Stimulated activated CD8-positive, alpha-beta memory T cell treated with anti-CD3 and anti-CD28 coated beads, Interleukin-15, amount 100 ng/mL, for 4 hours (primary cell): Measurements from ENCODE around the gene RAB11FIP3.
"Not testable (repeated sequence)": the region's sequence is repeated elsewhere in the genome, so short reads cannot be mapped to it uniquely, and the experiment has no call there.

ENCODE experiments used
- DNase-seq, 2 donors: peaks; one replicate each; pipeline ENCODE4 v3.0.0-alpha.2; 2020; ENCODE audit warnings: low read depth in 2 of 2

The RAB11FIP3 gene

GRCh38 chr16:495127-495748 is 69.8 kb downstream of the RAB11FIP3 start:
- DNase-seq: no peak

GRCh38 chr16:496097-496886 is 70.8 kb downstream of the RAB11FIP3 start:
- no peak for DNase-seq

- no peak for DNase-seq
Observed at GRCh38 chr16:497258-497657, 71.8 kb downstream of the RAB11FIP3 start.

GRCh38 chr16:499924-500323 is 74.5 kb downstream of the RAB11FIP3 start:
- DNase-seq: no peak

- no peak for DNase-seq
Observed at GRCh38 chr16:500709-501108, 75.3 kb downstream of the RAB11FIP3 start.

- DNase-seq: no peak
Observed at GRCh38 chr16:502179-502943, 76.9 kb downstream of the RAB11FIP3 start.

GRCh38 chr16:503150-504071 is 78.0 kb downstream of the RAB11FIP3 start:
- no peak for DNase-seq

GRCh38 chr16:505479-506245 is 80.2 kb downstream of the RAB11FIP3 start:
- no peak for DNase-seq

- DNase-seq: no peak
Observed at GRCh38 chr16:506246-506546, 80.7 kb downstream of the RAB11FIP3 start.

- DNase-seq: not testable (repeated sequence)
Observed at GRCh38 chr16:507527-507926, 82.1 kb downstream of the RAB11FIP3 start.

- DNase-seq: no peak
Observed at GRCh38 chr16:507996-508395, 82.5 kb downstream of the RAB11FIP3 start.

- DNase-seq: no peak
Observed at GRCh38 chr16:508884-509736, 83.7 kb downstream of the RAB11FIP3 start.

- no peak for DNase-seq
Observed at GRCh38 chr16:510066-510825, 84.8 kb downstream of the RAB11FIP3 start.

- no peak for DNase-seq
Observed at GRCh38 chr16:512802-513201, 87.4 kb downstream of the RAB11FIP3 start.

GRCh38 chr16:513950-514349 is 88.5 kb downstream of the RAB11FIP3 start:
- DNase-seq: no peak

GRCh38 chr16:515175-515938 is 89.9 kb downstream of the RAB11FIP3 start:
- no peak for DNase-seq

GRCh38 chr16:515939-516226 is 90.4 kb downstream of the RAB11FIP3 start:
- DNase-seq: no peak

GRCh38 chr16:516301-516700 is 90.9 kb downstream of the RAB11FIP3 start:
- no peak for DNase-seq

GRCh38 chr16:518858-519257 is 93.4 kb downstream of the RAB11FIP3 start:
- no peak for DNase-seq
